Activated CD4-positive, alpha-beta T cell treated with anti-CD3 and anti-CD28 coated beads, Interleukin-2, amount 50 U/mL, for 4 hours (primary cell): ENCODE results near the gene CRYAB.

Experiments used
- DNase-seq, 2 experiments: peaks; one replicate each; pipeline ENCODE4 v3.0.0-alpha.2; 2020

CRYAB gene, protein sequence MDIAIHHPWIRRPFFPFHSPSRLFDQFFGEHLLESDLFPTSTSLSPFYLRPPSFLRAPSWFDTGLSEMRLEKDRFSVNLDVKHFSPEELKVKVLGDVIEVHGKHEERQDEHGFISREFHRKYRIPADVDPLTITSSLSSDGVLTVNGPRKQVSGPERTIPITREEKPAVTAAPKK

DNA sequence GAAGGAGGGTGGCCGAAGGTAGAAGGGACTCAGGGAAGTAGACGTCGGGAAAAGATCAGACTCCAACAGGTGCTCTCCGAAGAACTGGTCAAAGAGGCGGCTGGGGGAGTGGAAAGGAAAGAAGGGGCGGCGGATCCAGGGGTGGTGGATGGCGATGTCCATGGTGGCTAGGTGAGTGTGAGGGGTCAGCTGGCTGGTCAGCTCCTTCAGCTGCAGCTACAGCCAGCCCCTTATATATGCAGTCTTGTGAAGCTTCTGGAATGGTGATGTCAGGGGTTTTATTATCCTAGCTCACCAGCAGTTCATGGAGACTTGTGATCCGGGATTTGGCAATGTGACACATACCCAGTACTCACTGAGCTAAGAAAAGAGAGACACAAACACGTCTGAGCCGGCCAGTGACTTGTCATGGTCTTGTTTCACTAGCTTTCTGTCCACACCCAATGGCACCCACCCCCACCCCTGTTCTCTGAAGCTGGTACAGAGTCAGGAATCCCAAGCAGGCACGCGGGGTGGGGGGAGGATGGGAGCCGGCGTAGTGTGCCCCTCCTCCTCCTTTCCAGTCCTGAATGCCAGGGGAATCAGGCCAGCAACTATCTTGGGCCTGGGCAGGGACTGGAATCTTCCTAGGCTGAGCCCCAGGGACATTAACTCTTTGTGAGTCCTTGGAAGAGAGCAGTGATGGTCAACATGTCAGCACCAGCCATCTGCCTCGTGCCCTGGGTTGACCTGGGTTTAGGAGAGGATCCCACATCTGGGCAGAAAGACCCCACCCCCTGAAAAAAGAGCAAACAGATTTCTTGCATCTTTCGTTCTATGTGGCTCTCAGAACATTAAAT lies at the start of gene CRYAB:
Gene CRYAB, minus strand, starts transcription at position 208 of the 839 bp plus-strand sequence. Its CDS starts 46 bp downstream, at position 162.
- DNase-seq: no peak

DNA sequence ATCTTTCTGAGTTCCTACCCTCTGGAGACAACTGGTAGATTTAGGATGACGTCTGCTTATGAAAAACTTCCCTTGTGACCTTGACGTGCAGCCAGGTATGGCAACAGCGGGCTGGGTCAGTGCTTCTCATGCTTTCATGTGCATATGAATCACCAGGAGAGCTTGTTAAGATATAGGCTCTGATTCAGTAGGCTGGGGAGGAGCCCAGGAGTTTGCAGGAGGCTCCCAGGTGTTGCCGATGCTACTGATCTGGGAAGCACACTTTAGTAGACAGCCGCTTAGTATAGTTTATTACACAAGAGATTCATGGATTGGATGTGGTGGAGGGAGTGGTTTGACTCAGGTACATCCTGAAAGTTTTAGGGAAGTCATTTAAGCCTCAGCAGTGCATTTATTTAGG lies 49.3 kb upstream of the CRYAB start:
- no peak for DNase-seq

DNA sequence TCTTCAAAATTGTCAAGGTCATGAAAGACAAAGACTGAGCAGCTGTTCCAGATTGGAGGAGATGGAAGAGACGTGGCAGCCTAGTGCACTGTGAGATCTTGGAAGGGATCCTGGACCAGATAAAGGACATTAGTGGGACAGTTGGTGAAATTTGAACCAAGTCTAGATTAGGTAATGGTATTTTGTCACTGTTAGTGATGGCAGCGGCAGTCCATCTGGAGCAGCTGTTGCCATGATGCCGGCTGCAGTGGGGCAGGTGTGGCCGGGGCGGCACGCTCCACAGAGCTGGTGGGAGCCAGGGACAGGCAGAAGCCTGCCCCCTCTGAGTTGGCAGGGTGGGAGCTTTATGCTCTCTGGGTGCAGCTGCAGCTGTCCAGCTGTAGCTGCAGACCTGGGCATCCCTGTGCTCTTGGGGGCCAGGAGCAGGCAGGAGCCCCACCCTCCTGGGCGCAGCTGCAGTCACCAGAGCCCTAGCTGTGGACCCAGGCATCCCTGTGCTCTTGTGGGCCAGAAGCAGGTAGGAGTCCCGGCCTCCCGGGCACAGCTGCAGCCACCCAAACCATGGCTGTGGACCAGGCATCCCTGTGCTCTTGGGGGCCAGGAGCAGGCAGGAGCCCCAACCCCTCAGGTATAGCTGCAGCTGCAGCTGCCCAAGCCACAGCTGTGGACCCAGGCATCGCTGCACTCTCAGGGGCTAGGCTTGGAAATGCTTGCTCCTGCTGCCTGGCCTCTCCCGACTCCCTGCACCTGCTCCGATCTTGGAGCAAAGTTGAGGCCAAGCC lies 46.3 kb upstream of the CRYAB start:
- no peak for DNase-seq

DNA sequence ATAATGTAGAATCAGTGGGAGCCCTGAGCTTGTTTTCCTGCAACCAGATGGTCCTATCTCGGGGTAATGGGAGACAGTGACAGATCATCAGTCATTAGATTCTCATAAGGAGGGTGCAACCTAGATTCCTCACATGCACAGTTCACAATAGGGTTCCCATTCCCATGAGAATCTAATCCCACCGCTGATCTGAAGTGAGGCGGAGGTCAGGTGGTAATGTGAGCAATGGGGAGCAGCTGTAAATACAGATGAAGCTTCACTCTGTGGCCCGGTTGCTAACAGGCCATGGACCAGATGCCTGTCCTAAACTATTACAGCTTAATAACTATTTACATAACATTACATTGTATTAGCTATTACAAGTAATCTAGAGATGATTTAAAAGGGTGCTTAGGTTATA lies 42.6 kb upstream of the CRYAB start:
- no peak for DNase-seq

DNA sequence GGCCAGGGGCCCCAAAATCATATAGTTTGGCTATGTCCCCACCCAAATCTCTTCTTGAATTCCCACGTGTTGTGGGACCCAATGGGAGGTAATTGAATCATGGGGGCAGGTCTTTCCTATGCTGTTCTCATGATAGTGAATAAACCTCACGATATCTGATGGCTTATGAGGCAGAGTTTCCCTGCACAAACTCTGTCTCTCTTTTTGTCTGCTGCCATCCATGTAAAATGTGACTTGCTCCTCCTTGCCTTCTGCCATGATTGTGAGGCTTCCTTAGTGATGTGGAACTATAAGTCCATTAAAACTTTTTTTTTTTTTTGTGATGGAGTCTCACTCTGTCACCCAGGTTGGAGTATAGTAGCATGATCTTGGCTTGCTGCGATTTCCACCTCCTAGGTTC lies 40.0 kb upstream of the CRYAB start:
- DNase-seq: no peak

DNA sequence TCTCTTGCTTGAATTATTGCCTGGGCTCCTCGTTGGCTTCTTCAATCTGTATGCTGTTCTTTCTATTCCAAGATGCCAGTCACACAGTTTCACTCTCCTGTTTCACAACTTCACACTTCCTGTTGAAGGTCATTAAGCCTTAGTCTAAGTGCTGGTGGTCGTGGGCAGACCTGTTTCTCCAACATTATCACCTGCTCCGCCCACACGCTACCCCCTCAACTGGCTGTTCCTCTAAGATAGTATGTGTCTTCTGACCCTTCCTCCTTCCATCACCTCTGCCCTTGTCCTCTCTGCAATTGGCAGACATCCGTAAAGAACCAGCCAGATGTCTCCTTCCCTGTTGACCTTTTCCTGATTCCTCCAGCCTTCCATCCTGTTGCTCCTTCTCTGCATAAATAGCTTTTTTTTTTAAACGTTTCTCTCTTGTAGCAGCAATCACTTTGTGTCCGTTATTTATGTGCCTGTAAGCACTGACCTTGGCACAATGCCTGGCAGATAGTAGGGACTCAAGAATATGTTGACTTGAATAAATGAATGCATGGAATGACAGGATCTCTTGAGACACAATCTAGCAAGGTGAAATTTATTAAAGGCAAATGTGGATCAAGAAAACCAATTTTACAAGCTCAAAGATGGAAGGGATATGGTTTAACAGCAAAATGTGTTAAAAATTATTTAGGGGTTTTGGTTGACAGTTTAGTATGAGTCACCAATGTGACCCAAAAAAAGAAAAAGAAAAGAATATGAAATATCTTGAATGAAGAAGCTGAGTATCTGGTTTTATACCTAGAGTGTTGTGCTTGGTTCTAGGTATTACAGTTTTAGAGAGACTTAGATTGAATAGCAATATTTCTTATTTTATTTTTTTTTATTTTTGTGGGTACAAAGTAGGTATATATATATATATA lies 38.2 kb upstream of the CRYAB start:
- DNase-seq: no peak

DNA sequence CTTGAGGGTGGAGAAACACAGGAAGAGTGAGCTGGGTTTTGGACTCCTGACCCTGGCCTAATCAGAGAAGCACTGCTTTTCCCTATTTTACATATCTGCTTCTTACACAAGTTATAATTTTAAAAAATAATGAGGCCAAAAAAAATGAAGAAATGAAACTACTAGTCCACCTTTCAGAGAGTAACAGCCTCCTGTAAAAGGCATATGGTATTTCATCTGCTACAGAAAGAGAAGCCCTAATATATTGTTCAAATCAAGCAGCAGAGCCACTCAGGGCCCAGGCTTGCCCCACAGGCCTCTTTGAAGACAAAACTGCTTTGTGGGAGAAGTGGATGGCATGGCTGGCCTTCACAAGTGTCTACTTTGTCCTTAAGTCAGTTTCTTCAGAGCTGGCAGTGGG lies 35.6 kb upstream of the CRYAB start:
- no peak for DNase-seq

DNA sequence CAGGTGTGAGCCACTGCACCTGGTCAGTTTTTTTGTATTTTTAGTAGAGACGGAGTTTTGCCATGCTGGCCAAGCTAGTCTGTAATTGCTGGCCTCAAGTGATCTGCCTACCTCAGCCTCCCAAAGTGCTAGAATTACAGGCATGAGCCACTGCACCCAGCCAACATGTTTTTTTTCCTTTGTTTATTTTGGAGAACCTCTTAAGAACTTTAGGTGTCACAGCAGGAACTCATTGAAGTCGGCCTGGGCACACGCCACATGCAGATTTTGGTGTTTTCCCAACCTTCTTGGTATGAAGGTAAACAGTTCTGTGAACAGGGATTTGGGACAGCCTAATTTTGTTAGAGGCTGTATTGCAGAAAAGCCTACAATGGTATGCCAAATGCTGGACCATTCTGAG lies 34.9 kb upstream of the CRYAB start:
- DNase-seq: no peak

DNA sequence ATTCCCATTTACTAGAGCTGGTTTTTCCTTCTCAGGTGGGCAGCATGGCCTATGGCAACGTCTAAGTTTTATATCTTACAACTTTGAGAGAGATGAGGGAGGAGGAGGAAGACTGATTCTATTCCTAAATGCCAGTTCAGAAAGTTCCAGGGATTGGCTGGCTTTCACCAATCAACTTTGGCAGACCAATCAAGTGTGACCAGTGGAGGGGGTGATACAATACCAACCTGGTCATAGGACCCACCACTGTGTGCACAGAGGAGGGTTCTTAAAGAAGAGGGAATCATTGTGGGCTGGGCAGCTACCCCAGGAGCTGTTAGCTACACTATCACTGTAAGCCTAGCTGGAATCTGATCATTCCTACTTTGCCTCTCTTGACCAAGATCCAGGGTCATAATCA lies 33.6 kb upstream of the CRYAB start:
- no peak for DNase-seq

DNA sequence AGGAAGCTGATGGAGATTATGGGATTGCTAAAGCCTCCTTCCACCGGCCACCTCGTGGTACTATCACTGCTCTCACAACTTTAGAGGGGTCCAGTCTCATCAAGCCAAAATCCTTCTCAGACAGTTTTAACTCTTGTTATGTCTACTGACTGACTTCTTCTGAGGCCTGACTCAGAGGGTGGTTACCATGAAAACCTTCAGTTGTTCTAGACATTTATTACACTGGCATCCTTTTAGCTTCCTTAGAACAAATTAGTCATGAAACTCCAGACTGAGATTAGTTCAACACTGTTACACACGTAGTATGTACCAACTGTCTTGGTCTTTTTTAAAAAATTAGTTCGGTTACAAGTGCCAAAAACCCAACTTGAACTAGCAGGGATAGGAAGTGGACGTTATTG lies 33.1 kb upstream of the CRYAB start:
- DNase-seq: no peak

DNA sequence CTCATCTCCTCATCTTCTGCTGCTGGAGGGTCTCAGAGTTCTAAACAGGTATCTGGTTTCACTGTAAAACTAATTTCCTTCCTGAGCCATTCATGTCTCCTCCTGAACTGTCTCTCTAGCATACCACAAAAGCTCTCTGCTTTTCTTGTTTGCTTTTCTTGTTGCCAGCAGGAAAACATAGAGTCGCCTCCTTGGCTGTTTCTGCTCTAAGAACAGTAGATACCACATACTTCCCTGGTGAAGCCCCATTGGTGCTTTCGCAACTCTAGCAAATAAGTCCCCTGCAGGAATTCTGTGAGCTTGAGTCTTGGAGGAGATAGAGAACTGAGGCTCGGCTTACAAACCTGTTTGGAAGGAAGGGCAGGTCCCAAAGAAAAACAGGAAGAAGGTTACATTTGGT lies 32.6 kb upstream of the CRYAB start:
- DNase-seq: no peak

DNA sequence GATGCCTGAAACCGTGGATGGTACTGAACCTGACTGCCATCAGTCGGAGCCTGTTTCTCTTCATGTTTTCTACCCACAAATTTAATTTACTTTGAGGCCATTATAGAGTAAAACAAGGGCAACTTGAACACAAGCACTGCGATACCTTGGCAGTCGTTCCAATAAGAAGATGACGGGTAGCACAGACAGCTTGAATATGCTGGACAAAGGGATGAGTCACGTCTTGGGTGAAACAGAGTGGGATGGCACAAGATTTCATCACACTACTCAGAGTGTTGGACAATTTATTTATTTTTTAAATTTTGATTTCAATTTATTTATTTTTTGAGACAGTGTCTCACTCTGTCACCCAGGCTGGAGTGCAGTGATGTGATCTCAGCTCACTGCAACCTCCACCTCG lies 31.3 kb upstream of the CRYAB start:
- DNase-seq: no peak

DNA sequence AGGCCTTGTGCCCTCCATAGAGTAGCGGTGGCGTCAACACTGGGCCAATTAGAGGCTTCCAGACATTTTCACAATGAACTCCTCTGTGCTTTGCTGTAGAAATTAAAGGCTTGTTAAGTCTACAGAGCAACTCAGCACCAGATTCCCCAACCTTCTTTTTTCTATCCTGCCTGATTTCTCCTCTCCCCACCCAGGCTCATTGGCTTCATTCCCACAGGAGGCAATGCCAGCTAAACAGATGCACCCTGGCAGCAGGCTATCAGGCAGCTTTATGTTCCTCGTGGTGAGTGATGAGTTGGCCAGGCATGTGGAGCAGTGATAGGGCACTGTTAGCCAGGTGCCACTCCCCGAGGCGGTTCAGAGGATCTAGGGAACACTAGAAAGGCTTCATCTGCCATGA lies 30.4 kb upstream of the CRYAB start:
- DNase-seq: no peak

DNA sequence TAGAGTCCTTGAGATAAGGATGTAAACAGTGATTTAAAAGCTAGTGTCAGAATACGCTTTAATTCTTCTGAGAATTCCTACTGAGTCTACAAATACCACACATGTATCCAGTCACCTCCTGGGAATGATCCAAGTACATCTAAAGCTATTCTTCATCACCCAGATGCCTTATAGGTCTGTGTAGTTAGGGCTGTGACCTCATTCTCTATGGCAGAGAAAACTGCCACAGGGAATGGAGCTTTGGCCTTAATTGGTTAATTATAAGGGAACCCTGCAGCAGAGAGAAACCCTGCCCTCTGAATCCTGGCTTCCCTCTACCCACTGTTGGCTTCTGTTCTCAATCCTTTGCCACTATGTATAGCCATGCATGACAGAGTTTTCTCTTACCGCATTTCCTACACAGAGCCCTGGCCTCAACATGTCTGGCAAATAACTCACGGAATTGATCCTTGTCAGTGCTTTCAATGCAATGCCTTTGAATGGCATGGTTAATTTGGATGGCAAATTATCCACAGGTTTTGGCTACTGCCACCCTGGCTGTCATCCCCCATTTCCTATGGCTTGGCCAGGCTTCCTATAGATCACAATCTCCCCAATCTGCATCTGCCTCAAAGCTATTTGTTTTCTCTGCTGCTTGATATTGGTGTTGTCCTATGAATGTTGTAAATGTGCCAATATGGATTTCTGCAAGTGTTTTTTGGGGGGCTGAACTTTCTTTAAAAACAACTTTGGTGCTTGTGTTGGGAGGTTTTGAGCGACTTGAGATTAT lies 28.4 kb upstream of the CRYAB start:
- DNase-seq: no peak

DNA sequence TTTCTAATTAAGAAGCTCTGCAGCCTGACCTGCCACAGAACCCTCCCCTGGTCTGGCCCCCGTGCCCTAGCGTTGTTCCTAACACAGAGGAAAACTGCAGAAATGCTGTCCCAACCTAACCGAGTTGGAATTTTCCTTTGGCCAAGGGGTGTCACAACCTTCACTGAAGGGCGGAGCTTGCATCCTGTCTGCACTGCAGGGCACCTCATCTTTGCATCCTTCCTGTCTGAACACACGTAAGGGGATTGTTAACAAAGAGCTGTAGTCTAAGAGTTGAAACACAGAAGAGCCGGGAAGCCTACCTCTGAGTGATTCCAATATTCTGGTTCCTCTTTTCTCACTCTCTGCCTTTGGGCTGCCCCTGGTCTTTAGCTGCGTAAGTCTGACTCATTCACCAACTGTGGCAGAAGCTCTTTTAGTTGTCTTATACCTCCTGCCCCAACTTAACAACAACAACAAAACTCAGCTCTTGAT lies 27.2 kb upstream of the CRYAB start:
- no peak for DNase-seq

DNA sequence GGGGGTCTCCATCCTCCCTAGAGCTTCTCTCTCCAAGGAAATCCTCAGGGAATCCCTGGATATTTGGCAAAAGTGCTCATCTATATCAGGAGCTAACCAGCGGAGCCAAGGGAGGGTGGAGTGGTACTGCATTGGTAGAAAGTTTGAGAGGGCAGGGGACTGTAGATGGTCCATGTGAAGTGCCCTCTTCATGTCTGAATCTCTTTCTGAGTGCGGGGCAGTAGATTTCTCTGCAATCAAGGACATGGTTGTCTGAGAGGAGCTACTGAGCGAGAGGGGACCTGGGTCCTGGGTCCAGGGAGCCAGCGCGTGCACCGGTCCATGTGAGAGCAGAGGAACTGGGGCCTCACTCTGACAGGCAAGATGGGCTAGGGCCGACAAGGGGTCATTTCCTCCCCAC lies 26.3 kb upstream of the CRYAB start:
- DNase-seq: no peak

DNA sequence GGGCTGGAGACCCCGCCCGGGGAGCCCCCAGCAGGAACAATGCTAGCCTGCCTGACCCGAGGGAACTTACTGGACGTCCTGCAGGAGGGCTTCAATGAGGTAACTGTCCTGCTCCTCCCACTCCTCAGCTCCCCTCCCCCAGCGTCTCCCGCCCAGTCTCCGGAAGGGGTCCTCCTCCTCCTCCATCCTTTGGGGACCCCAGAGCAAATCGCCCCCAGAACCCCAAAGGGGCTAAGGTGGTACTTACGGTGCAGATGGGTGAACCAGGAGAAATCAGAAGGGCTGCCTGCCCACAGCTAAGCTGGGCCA lies 25.8 kb upstream of the CRYAB start:
- DNase-seq: no peak

DNA sequence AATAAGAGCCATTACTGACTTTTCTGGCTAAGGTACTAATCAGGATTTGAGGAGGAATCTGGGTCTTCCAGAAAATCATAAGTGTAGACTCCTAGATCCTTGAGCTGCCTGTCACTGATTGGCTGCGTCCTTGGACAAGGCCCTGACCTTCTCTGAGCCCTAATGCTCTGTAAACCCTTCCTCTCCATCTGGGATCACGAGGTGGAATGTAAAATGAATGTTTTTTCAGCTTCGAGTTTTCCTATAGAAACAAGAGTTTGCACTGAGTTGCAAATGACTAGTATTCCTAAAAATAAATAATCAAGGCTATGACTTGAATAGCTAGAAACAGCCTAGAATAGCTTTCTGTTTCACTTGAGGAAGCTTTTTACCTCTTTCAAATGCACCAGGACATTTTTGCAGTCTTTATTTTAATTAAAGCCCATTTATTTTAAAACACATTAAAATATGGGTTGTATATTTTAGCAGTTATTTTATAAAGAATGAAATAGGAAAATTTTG lies 24.5 kb upstream of the CRYAB start:
- no peak for DNase-seq

DNA sequence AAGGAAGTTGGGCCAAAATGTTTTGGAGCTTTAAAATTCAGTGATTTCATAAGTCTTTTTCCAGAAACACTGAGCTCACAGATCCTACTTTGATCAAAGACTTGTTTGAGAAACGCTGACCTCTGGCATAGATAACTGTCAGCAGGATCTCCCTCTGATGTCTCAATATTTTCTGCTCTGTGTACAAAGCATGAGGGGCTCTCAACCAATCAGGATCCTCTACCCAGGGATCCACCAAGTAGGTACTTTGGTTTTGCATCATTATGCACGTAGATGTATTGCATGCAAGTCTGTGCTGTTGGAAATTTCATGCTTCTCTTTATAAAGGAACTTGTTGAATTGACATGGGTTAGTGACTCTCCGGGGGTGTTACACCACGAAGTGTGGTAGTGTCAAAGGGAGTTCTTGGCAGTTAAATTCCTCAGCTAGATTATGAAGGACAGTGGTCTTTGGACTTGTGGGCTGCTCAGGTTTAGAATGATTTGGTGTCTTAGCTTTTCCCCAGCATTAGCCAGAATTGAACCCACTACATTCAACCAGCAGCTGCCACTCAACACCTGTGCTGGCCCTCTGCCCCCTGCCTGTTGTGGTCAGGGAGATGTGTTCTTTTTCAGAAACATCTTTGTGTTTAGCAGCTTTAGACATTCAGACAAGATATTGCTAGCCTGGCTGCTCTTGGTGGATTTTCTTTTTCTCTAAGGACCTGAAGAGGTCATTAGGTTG lies 23.9 kb upstream of the CRYAB start:
- no peak for DNase-seq

DNA sequence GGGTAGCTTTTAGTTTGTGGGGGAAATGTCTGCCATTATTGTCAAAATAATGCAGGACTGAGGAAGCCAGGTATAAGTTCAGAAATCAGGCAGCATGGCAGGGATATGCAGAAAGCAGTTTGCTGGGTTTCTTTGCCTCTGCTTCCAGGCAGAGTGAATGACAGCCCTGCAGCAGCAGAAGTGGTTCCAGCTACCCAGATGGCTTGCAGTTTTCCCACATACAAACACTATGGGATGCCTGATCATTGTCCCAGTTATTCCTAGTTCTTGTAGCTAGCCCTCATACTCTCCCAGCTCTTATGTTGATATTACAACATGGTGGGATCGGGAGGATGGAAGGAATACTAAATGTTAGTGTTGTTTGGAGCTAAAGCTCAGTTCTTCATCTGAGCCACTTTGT lies 22.7 kb upstream of the CRYAB start:
- DNase-seq: no peak

DNA sequence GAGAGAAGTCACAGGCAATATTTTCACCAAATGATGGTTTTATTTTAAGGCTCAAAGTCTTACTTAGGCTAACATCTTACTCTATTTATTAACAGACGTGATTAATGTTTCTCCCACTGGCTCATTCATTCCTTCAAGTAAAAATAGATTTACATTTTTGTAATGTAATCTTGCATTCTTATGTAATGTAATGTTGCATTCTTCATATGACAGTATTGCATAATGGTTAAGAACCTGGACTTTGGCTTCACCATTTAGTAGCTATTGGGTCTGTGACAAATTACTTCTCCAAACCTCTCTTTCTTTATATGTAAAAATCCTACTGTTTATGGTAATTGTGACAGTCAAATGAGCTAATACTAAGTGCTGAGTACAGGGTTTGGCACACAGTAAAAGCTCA lies 22.3 kb upstream of the CRYAB start:
- DNase-seq: no peak
